Parathyroid adenoma (tissue), 2 donors: ENCODE measurements around the gene SNTA1.
"Not testable (repeated sequence)": the region's sequence is repeated elsewhere in the genome, so short reads cannot be mapped to it uniquely, and the experiment has no call there.

Experiments used
- H2AFZ ChIP-seq: fragments of 300-600 bp; sonication (generic); one replicate; pipeline ENCODE4 v1.7.0; 2017; ENCODE audit warnings: antibody characterized with exemption, mild to moderate bottlenecking
- H3K27ac ChIP-seq: fragments of 300-600 bp; sonication (generic); one replicate; pipeline ENCODE4 v1.7.0; 2017
- H3K27me3 ChIP-seq: fragments of 300-600 bp; sonication (generic); one replicate; pipeline ENCODE4 v1.7.0; 2017; ENCODE audit warnings: low read length; ENCODE audit not compliant: control insufficient read depth, insufficient read depth
- H3K36me3 ChIP-seq: fragments of 300-600 bp; sonication (generic); one replicate; pipeline ENCODE4 v1.7.0; 2017; ENCODE audit warnings: low read length; ENCODE audit not compliant: control insufficient read depth, insufficient read depth
- H3K4me1 ChIP-seq: fragments of 300-600 bp; sonication (generic); one replicate; pipeline ENCODE4 v1.7.0; 2017; ENCODE audit warnings: control low read depth
- H3K4me2 ChIP-seq: fragments of 300-600 bp; sonication (generic); one replicate; pipeline ENCODE4 v1.7.0; 2017; ENCODE audit warnings: low read length
- H3K4me3 ChIP-seq: fragments of 300-600 bp; sonication (generic); one replicate; pipeline ENCODE4 v1.7.0; 2017; ENCODE audit warnings: low read depth, low read length
- H3K79me2 ChIP-seq: fragments of 300-600 bp; sonication (generic); one replicate; pipeline ENCODE4 v1.7.0; 2017; ENCODE audit warnings: control low read depth
- H3K9ac ChIP-seq: fragments of 300-600 bp; sonication (generic); one replicate; pipeline ENCODE4 v1.7.0; 2017; ENCODE audit warnings: mild to moderate bottlenecking
- H3K9me3 ChIP-seq: fragments of 300-600 bp; sonication (generic); one replicate; pipeline ENCODE4 v1.7.0; 2017; ENCODE audit warnings: low read length; ENCODE audit not compliant: control insufficient read depth
- CTCF ChIP-seq: fragments of 300-600 bp; sonication (generic); IDR thresholded peaks from one replicate; pipeline ENCODE4 v1.7.0; 2017; ENCODE audit warnings: antibody characterized with exemption, mild to moderate bottlenecking
- donor health status: primary hyperparathyroidism.

SNTA1 gene

GRCh38 chr20:33488201-33488600 lies 44.6 kb upstream of the SNTA1 start:
- Histone ChIP-seq H3K9me3 (no peaks in the 10 kb centered on the region), H2AFZ (no peak overlapping the region), H3K4me1 (peaks cover 4% of the 10 kb centered on the region), H3K4me2 (no peak overlapping the region), H3K79me2 (peaks cover 20% of the 10 kb centered on the region), H3K36me3 (no peaks in the 10 kb centered on the region), H3K27me3 (no peaks in the 10 kb centered on the region), H3K27ac (no peak overlapping the region), H3K9ac (no peak overlapping the region), H3K4me3 (no peak overlapping the region)
- no peak for TF ChIP-seq CTCF

DNA sequence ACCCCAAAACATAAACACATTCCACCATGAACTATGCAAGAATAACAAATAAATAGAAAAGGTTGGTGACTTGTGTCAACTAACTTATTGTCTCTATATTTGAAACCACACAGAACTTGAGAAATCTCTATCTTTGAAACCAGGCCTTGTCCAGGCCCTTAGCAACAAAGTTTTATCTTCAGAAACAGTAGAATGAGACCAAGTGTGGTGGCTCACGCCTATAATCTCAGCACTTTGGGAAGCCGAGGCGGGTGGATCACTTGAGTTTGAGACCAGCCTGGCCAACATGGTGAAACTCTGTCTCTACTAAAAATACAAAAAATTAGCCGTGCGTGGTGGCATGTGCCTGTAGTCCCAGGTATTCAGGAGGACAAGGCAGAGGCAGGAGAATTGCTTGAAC lies 39.6 kb upstream of the SNTA1 start:
- not testable (repeated sequence) for H3K27ac ChIP-seq, H3K9me3 ChIP-seq, H3K36me3 ChIP-seq, H3K79me2 ChIP-seq, H3K27me3 ChIP-seq, H3K4me3 ChIP-seq, H3K4me1 ChIP-seq, H3K4me2 ChIP-seq, H3K9ac ChIP-seq
- peak overlapping the region; percentile 15 for H2AFZ ChIP-seq

- H3K4me1 ChIP-seq: no peaks in the 10 kb centered on the region
- no peaks in the 10 kb centered on the region for H3K79me2 ChIP-seq
- H3K27me3 ChIP-seq: no peaks in the 10 kb centered on the region
- no peak overlapping the region for H3K9ac ChIP-seq
- no peak overlapping the region for H3K27ac ChIP-seq
- H3K36me3 ChIP-seq: no peaks in the 10 kb centered on the region
- H2AFZ ChIP-seq: peak overlapping the region; percentile 15
- no peak overlapping the region for H3K4me3 ChIP-seq
- H3K4me2 ChIP-seq: no peak overlapping the region
- H3K9me3 ChIP-seq: no peaks in the 10 kb centered on the region
- TF ChIP-seq CTCF: no peak
Observed at GRCh38 chr20:33482581-33482980, 39.0 kb upstream of the SNTA1 start.

DNA sequence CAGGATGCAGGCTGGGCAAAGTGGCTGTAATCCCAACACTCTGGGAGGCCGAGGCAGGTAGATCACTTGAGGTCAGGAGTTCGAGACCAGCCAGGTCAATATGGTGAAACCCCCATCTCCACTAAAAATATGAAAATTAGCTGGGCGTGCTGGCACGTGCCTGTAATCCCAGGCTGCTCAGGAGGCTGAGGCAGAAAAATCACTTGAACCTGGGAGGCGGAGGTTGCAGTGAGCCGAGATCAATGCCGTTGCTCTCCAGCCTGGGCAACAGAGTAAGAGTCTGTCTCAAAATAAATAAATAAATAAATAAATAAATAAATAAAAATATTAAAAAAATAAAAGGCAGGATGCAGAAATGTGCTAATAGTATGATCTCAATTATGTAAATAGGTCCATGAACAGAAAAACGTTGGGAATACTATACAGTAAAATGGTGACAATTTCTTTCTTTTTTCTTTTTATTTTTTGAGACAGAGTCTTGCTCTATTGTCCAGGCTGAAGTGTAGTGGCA lies 37.9 kb upstream of the SNTA1 start:
- Histone ChIP-seq H3K4me2 (no peak overlapping the region), H3K79me2 (no peaks in the 10 kb centered on the region), H3K9me3 (no peaks in the 10 kb centered on the region), H3K9ac (no peak overlapping the region), H3K27me3 (no peaks in the 10 kb centered on the region), H2AFZ (no peak overlapping the region), H3K36me3 (no peaks in the 10 kb centered on the region), H3K4me3 (no peak overlapping the region), H3K27ac (no peak overlapping the region), H3K4me1 (no peaks in the 10 kb centered on the region)
- TF ChIP-seq CTCF: no peak

DNA sequence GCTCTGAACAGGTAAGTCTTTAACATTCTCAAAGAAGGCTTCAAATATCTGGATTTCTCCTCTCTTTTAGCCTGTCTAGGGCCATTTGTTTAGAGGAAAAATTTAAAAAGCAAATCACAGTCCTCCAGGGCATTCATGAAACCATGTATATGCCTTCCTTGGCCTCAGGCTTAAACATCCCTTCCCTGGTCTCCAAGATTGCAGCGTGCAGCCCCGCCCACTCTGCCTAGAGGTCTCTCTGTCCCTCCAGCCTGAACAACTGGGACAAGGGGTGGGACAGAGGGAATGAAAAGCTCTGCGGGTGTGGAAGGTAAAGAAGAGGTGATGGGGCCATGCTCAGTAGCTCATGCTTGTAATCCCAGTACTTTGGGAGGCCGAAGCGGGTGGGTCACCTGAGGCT lies 36.5 kb upstream of the SNTA1 start:
- Histone ChIP-seq H3K9me3 (no peaks in the 10 kb centered on the region), H2AFZ (no peak overlapping the region), H3K79me2 (no peaks in the 10 kb centered on the region), H3K36me3 (no peaks in the 10 kb centered on the region), H3K27me3 (no peaks in the 10 kb centered on the region), H3K9ac (no peak overlapping the region), H3K4me2 (no peak overlapping the region), H3K4me1 (no peaks in the 10 kb centered on the region), H3K4me3 (no peak overlapping the region), H3K27ac (no peak overlapping the region)
- no peak for TF ChIP-seq CTCF
